Stimulated activated CD8-positive, alpha-beta memory T cell treated with anti-CD3 and anti-CD28 coated beads, Interleukin-12 subunit alpha, Interleukin-12 subunit beta, amount 100 ng/mL, for 24 hours (primary cell): ENCODE measurements around the gene GHDC.
"Not testable (repeated sequence)": the region's sequence is repeated elsewhere in the genome, so short reads cannot be mapped to it uniquely, and the experiment has no call there.

Source experiments
- DNase-seq: peaks from one replicate; pipeline ENCODE4 v3.0.0-alpha.2; 2020; ENCODE audit errors: extremely low read depth

The GHDC gene, protein sequence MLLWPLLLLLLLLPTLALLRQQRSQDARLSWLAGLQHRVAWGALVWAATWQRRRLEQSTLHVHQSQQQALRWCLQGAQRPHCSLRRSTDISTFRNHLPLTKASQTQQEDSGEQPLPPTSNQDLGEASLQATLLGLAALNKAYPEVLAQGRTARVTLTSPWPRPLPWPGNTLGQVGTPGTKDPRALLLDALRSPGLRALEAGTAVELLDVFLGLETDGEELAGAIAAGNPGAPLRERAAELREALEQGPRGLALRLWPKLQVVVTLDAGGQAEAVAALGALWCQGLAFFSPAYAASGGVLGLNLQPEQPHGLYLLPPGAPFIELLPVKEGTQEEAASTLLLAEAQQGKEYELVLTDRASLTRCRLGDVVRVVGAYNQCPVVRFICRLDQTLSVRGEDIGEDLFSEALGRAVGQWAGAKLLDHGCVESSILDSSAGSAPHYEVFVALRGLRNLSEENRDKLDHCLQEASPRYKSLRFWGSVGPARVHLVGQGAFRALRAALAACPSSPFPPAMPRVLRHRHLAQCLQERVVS

GRCh38 chr17:42193969-42194899, at the start of gene GHDC:
Gene GHDC, minus strand, starts transcription at chr17:42194494. Its CDS starts 913 bp downstream, at chr17:42193581.
- DNase-seq = peak; percentile 63

- no peak for DNase-seq
Measured at GRCh38 chr17:42243493-42243982, 49.2 kb upstream of the GHDC start.

DNA sequence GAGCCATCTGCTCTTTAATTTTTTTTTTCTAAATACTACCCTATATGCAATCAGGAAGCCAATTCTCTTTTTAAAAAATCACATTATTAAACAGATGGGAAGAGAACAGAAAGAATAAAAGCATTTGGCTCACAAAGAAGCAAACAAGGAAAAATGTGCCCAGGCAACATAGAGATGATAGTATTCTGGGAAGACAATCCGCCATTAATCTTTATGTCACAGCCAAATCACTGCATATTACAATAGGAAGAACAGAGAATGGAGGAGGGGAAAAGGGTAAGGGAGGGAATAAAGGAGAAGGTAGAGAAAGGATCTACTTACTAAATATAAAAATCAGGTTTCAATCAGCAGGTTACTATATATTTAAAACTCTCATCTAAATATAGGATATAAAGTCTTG, 47.6 kb upstream of the GHDC start:
- no peak for DNase-seq

DNA sequence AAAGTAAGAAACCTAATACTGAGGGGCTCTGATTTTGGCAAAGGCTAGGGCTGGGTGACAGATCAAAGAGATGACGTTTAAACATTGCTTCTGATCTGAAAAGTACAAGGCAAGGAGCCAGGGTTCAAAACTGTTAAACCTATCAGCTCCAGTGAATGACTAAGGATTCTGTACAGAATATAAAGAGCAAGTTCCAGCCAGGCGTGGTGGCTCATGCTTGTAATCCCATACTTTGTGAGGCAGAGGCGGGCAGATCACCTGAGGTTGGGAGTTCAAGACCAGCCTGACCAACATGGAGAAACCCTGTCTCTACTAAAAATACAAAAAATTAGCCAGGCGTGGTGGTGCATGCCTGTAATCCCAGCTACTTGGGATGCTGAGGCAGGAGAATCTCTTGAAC, 46.6 kb upstream of the GHDC start:
- DNase-seq = not testable (repeated sequence)

GRCh38 chr17:42240201-42240600, 45.9 kb upstream of the GHDC start:
- DNase-seq = no peak

- not testable (repeated sequence) for DNase-seq
Measured at GRCh38 chr17:42239576-42239975, 45.3 kb upstream of the GHDC start.

- no peak for DNase-seq
Measured at GRCh38 chr17:42236760-42237159, 42.5 kb upstream of the GHDC start.

- DNase-seq = no peak
Measured at GRCh38 chr17:42233994-42234393, 39.7 kb upstream of the GHDC start.

- no peak for DNase-seq
Measured at GRCh38 chr17:42233156-42233555, 38.9 kb upstream of the GHDC start.

DNA sequence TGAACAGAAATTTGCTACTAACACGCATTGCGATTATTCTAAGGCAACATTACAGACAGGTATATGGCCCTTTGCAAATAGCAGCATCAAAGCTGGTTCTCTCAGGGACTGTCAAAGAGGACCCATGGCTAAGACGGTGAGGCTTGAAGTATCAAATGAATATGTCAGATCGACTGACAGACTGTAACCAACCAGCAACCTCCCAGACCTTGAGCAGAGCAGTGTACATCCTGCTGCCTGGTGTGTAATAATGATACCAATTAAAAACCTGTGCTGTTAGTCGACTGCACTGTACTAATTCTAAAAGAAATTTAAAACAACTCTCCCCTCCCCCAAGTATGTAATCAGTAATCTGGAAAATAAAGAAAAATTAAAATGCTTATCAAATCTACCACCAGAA, 35.9 kb upstream of the GHDC start:
- no peak for DNase-seq

DNA sequence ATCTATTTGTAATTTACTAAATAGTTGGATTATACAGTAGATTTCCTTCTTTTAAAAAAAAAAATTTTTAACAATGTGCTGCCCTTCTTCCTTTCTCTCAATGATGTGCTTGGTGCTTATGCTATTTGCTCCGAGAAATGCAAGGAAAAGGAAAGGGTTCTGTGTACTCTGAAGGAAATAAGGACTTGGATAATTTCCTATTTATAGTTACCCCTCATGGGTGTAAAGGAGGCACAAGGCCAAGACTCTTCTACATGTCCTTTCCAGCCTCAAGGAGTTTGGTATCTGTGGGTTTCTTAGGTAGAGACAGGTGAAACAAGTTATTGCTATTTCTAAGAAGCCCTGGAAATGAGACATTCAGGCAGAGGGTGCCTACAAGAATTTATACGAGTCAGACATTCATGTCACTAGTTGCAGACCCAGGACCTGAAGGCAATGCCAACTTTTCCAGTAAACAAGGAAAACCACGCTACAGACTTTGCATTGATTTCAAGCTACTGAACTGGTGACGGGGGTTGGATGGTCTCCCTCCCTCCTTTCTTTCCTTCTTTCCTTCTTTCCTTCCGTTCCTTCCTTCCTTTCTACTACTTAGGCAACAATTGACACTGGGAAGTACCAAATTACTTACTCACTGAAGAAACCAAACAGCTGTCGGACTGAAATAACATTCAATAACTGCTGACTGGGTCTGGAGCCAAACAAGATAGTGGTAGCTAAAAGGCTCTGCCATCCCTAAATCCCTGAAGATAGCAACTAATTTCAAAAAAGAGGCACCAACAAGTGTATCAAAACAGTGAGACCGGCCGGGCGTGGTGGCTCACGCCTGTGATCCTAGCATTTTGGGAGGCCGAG, 33.8 kb upstream of the GHDC start:
- no peak for DNase-seq

DNA sequence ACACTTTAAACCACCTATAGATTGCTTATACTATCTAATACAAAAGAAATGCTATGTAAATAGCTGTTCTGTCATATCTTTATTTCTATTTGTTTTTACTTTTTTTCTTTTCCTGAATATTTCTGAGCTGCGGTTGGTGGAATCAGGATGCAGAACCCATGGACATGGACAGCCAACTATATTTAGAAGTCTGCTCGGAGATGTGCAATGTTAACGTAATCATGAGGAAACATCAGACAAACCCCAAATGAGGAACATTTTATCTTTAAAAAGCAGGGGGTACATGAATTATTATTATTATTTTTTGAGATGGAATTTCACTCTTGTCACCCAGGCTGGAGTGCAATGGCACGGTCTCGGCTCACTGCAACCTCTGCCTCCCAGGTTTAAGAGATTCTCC, 31.4 kb upstream of the GHDC start:
- no peak for DNase-seq

GRCh38 chr17:42224651-42225050, 30.4 kb upstream of the GHDC start:
- DNase-seq = no peak

DNA sequence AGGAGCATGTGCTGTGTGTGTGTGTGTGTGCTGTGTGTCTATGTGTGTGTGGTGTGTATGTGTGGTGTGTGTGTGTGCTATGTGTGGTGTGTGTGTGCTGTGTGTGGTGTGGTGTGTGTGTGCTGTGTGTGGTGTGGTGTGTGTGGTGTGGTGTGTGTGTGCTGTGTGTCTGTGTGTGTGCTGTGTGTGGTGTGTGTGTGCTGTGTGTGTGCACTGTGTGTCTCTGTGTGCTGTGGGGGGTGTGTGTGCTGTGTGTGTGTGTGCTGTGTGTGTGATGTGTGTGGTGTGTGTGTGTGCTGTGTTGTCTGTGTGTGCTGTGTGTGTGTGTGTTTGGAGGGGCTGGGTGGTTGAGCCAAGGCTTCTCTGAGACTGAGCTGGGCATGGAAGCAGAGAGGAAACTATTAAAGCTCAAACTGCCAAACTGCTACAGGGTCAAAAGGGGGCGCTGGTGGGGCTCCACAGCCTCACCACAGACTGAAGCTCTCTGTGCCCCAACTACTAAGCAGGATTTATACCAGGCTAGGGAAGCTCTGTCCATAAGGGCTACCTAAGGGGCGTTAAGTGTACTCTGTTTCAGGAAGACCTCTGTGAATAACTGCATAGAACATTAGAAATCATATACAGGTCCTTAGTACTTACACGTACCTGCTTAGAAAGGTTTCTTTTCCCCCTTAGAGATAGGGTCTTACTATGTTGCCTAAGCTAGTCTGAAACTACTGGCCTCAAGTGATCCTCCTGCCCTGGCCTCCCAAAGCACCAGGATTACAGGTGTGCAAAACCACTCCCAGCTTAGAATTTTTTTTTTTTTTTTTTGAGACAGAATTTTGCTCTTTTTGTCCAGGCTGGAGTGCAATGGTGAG, 27.8 kb upstream of the GHDC start:
- no peak for DNase-seq

DNA sequence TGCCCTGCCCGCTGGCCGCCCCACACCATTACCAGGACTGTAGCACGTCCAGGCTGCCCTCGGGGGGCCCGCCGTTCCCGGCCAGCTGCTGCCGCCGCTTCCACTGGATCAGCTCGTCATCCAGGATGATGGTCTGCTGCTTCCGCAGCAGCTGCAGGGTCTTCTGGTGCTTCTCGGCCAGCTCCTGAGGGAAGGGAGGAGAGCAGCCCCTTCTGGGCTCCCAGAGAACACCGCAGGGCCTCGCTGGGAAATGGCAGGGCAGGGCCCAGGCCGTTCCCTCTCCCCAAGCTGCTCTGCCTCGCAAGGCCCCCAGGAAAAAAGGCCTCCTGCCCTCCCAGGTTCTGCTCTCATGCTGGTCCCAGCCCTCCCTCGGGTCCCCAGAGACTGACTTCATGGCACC, 25.0 kb upstream of the GHDC start:
- not testable (repeated sequence) for DNase-seq

DNA sequence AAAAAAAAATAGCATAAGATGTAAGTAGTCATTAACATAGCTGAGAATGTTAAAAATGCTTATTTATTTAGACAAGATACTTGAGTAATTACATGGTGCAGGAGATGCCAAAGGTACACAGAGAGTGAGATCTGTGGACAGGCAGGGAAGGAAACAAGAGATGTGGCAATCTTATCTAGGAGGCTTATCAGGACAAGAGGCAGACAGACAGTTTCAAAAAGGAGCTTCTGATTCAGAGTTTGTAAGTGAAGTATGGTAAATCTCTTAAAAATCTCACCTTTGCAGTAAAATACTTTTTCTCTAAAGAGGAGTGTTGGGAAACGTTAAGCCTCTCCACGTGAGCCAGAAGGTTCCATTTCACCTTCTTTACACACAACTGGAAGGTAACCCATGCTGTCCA, 19.9 kb upstream of the GHDC start:
- no peak for DNase-seq

DNA sequence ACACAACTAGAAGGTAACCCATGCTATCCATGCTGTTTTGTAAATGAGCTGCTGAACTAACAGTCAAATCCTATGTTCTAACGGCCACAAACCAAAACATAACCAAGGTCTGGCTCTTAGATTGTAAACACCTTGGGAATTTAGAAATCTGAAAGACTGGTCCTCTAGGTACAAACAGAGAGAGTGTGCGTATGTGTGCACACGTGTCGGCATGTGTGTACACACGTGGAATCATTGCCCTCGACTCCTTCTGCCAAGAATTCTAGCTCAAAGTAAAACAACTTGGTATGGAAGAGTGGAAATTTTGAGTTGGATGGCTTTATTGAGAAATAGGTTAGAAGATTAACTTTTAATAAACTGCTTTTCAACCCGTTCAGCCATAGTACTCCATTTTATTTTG, 18.1 kb upstream of the GHDC start:
- DNase-seq = no peak

DNA sequence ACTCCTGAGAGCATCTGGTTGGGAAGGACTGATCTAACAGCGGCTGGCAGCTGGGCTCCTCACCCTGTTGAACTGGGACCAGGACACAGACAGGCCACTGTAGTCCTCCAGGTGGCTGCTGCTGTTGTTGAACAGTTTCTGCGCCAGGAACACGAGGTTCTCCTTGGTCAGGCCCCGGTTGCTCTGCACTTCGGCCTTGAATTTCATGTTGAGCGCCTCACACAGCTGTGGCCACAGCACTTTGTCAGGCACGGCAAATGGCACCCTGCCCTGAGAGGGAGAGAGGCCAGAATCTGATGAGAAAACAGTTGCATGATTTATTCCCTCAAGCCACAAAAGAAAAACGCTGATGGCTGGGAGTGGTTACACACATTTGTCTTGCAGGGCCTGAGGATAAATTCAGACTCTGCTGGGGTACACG, 17.6 kb upstream of the GHDC start:
- not testable (repeated sequence) for DNase-seq

GRCh38 chr17:42210046-42210445, 15.8 kb upstream of the GHDC start:
- no peak for DNase-seq

GRCh38 chr17:42206153-42206612, 11.9 kb upstream of the GHDC start:
- DNase-seq = not testable (repeated sequence)
